ENCODE results near the gene TRMT6. TPM values are rescaled to one million over a fixed set of nuclear protein-coding genes. Genes with fewer than 3 reads are reported as not detected.

The TRMT6 gene
- total RNA-seq, 1 experiment from 2014 or later: 16.2 TPM

DNA sequence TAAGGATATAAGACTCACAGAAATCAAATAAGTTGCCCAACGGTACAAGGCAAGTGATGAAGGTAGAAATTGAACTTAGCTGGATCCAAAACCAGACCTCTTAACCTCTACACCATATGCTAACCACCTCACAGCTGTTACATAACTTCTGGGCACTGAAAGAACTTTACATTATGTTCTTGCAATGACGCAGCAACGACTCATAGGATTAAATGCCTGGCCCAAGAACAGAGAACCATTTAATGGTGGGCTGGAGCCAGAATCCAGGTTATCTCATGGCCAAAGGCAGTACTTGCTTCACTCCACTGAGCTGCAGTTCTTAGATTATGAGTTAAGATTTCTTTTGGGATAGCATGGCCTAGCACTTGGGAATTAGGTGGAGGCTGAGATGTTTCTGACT lies 4.4 kb downstream of the TRMT6 start:
- TF ChIP-seq, protein P1, sequence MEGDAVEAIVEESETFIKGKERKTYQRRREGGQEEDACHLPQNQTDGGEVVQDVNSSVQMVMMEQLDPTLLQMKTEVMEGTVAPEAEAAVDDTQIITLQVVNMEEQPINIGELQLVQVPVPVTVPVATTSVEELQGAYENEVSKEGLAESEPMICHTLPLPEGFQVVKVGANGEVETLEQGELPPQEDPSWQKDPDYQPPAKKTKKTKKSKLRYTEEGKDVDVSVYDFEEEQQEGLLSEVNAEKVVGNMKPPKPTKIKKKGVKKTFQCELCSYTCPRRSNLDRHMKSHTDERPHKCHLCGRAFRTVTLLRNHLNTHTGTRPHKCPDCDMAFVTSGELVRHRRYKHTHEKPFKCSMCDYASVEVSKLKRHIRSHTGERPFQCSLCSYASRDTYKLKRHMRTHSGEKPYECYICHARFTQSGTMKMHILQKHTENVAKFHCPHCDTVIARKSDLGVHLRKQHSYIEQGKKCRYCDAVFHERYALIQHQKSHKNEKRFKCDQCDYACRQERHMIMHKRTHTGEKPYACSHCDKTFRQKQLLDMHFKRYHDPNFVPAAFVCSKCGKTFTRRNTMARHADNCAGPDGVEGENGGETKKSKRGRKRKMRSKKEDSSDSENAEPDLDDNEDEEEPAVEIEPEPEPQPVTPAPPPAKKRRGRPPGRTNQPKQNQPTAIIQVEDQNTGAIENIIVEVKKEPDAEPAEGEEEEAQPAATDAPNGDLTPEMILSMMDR (conservative IDR thresholded peaks at IDR 0.05): no peak
- no peak for TF ChIP-seq EZH2 (IDR thresholded peaks at IDR 0.05; ENCODE audit: low read depth)
- intact Hi-C loops (cut with micrococcal nuclease; ENCODE audit: unreplicated experiment): no loop called here
- peaks cover 4% of the 10 kb centered on the region; the same call in 1 of the 2 replicates for H4K20me1 ChIP-seq (ENCODE audit: insufficient read depth)
- H3K36me3 ChIP-seq (ENCODE audit: low read depth): peaks cover 45% of the 10 kb centered on the region
- no peaks in the 10 kb centered on the region; the same call in 1 of the 2 replicates for H3K9me2 ChIP-seq (ENCODE audit: insufficient read depth)
- H3K79me2 ChIP-seq (ENCODE audit: low read depth): peaks cover 32% of the 10 kb centered on the region
- H3K9me3 ChIP-seq (ENCODE audit: insufficient read depth, low read depth): no peaks in the 10 kb centered on the region
- H3K27me3 ChIP-seq (ENCODE audit: insufficient read depth, low read depth): no peaks in the 10 kb centered on the region
- H2AFZ ChIP-seq: no peak overlapping the region
- no TSS peak for BruUV-seq (replicated peaks)
- H3F3A ChIP-seq (ENCODE audit: insufficient read depth, low read depth): peaks cover 11% of the 10 kb centered on the region; the same call in 1 of the 2 replicates
- ChIA-PET CTCF (no interaction called here), POLR2A (ENCODE audit: unreplicated experiment) (no interaction called here)
- peak in 1 of 2 experiments; percentile 55 for DNase-seq
- no peak overlapping the region for H3K27ac ChIP-seq
- no peak overlapping the region for H3K4me2 ChIP-seq
- H3K4me3 ChIP-seq: no peak overlapping the region
- H3K4me1 ChIP-seq (replicated peaks; ENCODE audit: insufficient read depth): peaks cover 15% of the 10 kb centered on the region

DNA sequence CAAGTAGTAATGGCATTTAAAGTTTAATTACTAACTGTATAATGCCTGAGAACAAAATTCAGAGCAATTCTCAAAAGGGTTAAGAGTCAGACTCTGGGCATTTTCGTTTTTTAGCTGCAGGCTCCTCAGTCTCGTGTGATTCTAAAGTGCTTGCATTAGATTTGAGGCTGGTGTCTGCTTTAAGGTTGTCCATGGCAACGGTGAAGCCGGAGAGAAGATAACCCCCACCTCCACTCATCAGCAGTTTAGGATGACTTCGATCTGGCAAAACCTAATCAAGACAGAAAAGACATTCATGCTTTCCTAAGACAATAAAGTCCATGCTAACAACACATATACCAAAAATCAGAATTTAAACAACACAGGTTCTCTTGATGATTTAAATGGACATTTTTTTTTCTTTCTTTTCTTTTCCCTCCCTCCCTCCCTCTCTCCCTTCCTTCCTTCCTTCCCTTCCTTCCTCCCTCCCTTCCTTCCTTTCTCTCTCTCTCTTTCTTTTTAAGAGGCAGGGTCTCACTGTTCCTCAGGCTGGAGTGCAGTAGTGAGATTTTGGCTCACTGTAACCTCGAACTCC lies 11.8 kb downstream of the TRMT6 start:
- intact Hi-C loops (cut with micrococcal nuclease; ENCODE audit: unreplicated experiment): loop anchor here (10.0 kb wide), 1 partner anchor 384 kb away; no protein-coding TSS in a partner anchor
- H3K36me3 ChIP-seq (ENCODE audit: low read depth): peaks cover 25% of the 10 kb centered on the region
- H3K9me3 ChIP-seq (ENCODE audit: insufficient read depth, low read depth): no peaks in the 10 kb centered on the region
- ChIA-PET POLR2A (ENCODE audit: unreplicated experiment) (no interaction called here), CTCF (no interaction called here)
- no peaks in the 10 kb centered on the region for H3K27me3 ChIP-seq (ENCODE audit: insufficient read depth, low read depth)
- H3F3A ChIP-seq (ENCODE audit: insufficient read depth, low read depth): peaks cover 5% of the 10 kb centered on the region; the same call in 1 of the 2 replicates
- TF ChIP-seq, protein P1 (conservative IDR thresholded peaks at IDR 0.05): no peak
- TF ChIP-seq EZH2 (IDR thresholded peaks at IDR 0.05; ENCODE audit: low read depth): no peak
- H3K4me2 ChIP-seq: no peak overlapping the region
- H3K9me2 ChIP-seq (ENCODE audit: insufficient read depth): no peaks in the 10 kb centered on the region
- no peak for DNase-seq
- H2AFZ ChIP-seq: no peak overlapping the region
- H3K27ac ChIP-seq: no peak overlapping the region
- H3K4me1 ChIP-seq (replicated peaks; ENCODE audit: insufficient read depth): no peaks in the 10 kb centered on the region
- BruUV-seq (replicated peaks): no TSS peak
- no peak overlapping the region for H3K4me3 ChIP-seq
- H3K79me2 ChIP-seq (ENCODE audit: low read depth): no peaks in the 10 kb centered on the region
- H4K20me1 ChIP-seq (ENCODE audit: insufficient read depth): 0 out of 2 replicates have a peak, but pooled peaks cover 4% of the 10 kb centered on the region

GRCh38 chr20:5936238-5936637 lies 14.1 kb downstream of the TRMT6 start:
- Histone ChIP-seq H3F3A (ENCODE audit: insufficient read depth, low read depth) (peaks cover 5% of the 10 kb centered on the region; the same call in 1 of the 2 replicates), H3K4me3 (no peak overlapping the region), H3K9me3 (ENCODE audit: insufficient read depth, low read depth) (no peaks in the 10 kb centered on the region), H4K20me1 (ENCODE audit: insufficient read depth) (no peaks in the 10 kb centered on the region), H3K79me2 (ENCODE audit: low read depth) (no peaks in the 10 kb centered on the region), H3K36me3 (ENCODE audit: low read depth) (0 out of 2 replicates have a peak, but pooled peaks cover 9% of the 10 kb centered on the region), H3K27me3 (ENCODE audit: insufficient read depth, low read depth) (peaks cover 8% of the 10 kb centered on the region; the same call in 1 of the 2 replicates), H3K27ac (no peak overlapping the region), H3K9me2 (ENCODE audit: insufficient read depth) (no peaks in the 10 kb centered on the region), H3K4me2 (no peak overlapping the region), H2AFZ (no peak overlapping the region), H3K4me1 (replicated peaks; ENCODE audit: insufficient read depth) (no peaks in the 10 kb centered on the region)
- TF ChIP-seq, protein P1 (conservative IDR thresholded peaks at IDR 0.05): no peak
- BruUV-seq (replicated peaks): no TSS peak
- ChIA-PET CTCF (no interaction called here), POLR2A (ENCODE audit: unreplicated experiment) (no interaction called here)
- no peak for DNase-seq
- intact Hi-C loops (cut with micrococcal nuclease; ENCODE audit: unreplicated experiment): loop anchor here (10.0 kb wide), 1 partner anchor 381 kb away; no protein-coding TSS in a partner anchor

Data from PC-9 (cell line).